ENCODE results near the gene PPP2R2B. TPM values are rescaled to one million over a fixed set of nuclear protein-coding genes. Genes with fewer than 3 reads are reported as not detected.

PPP2R2B gene
- total and polyA plus RNA-seq, 2 experiments from 2014 or later: 14.4 to 21.1 TPM

GRCh38 chr5:146623666-146624065 lies 254.9 kb downstream of the PPP2R2B start:
- Histone ChIP-seq H3K27me3 (no peaks in the 10 kb centered on the region), H3K4me1 (ENCODE audit: low read depth) (peaks cover 10% of the 10 kb centered on the region), H3K4me3 (no peak overlapping the region), H3K27ac (no peak overlapping the region), H3K36me3 (no peaks in the 10 kb centered on the region), H3K9me3 (ENCODE audit: low read depth) (no peaks in the 10 kb centered on the region)
- DNase-seq (ENCODE audit: low read depth in 1 of 2, low spot score in 1 of 2): no peak
- TF ChIP-seq CTCF (IDR thresholded peaks at IDR 0.05; ENCODE audit: low read depth, low read length): no peak

GRCh38 chr5:146623009-146623408 lies 255.5 kb downstream of the PPP2R2B start:
- Histone ChIP-seq H3K36me3 (no peaks in the 10 kb centered on the region), H3K27ac (no peak overlapping the region), H3K4me1 (ENCODE audit: low read depth) (peaks cover 10% of the 10 kb centered on the region), H3K27me3 (no peaks in the 10 kb centered on the region), H3K4me3 (no peak overlapping the region), H3K9me3 (ENCODE audit: low read depth) (no peaks in the 10 kb centered on the region)
- no peak for TF ChIP-seq CTCF (IDR thresholded peaks at IDR 0.05; ENCODE audit: low read depth, low read length)
- DNase-seq (ENCODE audit: low read depth in 1 of 2, low spot score in 1 of 2): no peak

- H3K36me3 ChIP-seq: no peaks in the 10 kb centered on the region
- no peak overlapping the region for H3K27ac ChIP-seq
- no peaks in the 10 kb centered on the region for H3K9me3 ChIP-seq (ENCODE audit: low read depth)
- no peak for DNase-seq (ENCODE audit: low read depth in 1 of 2, low spot score in 1 of 2)
- no peaks in the 10 kb centered on the region for H3K27me3 ChIP-seq
- TF ChIP-seq CTCF (IDR thresholded peaks at IDR 0.05; ENCODE audit: low read depth, low read length): peak; percentile 22
- H3K4me1 ChIP-seq (ENCODE audit: low read depth): peaks cover 10% of the 10 kb centered on the region
- H3K4me3 ChIP-seq: no peak overlapping the region
These were observed 256.2 kb downstream of the PPP2R2B start for GRCh38 chr5:146622391-146622790.

- TF ChIP-seq CTCF (IDR thresholded peaks at IDR 0.05; ENCODE audit: low read depth, low read length): no peak
- no peak overlapping the region for H3K27ac ChIP-seq
- DNase-seq (ENCODE audit: low read depth in 1 of 2, low spot score in 1 of 2): peak in 1 of 2 donors; percentile 70
These were observed 257.9 kb downstream of the PPP2R2B start for GRCh38 chr5:146620669-146621051.

GRCh38 chr5:146620031-146620668 lies 258.4 kb downstream of the PPP2R2B start:
- DNase-seq (ENCODE audit: low read depth in 1 of 2, low spot score in 1 of 2): no peak
- Histone ChIP-seq H3K36me3 (no peaks in the 10 kb centered on the region), H3K4me1 (ENCODE audit: low read depth) (peaks cover 10% of the 10 kb centered on the region), H3K4me3 (no peak overlapping the region), H3K27ac (no peak overlapping the region), H3K27me3 (no peaks in the 10 kb centered on the region), H3K9me3 (ENCODE audit: low read depth) (no peaks in the 10 kb centered on the region)
- no peak for TF ChIP-seq CTCF (IDR thresholded peaks at IDR 0.05; ENCODE audit: low read depth, low read length)

More at GRCh38 chr5:146620669-146621051, 257.9 kb downstream of the PPP2R2B start:
- Histone ChIP-seq H3K4me3 (no peak overlapping the region), H3K36me3 (no peaks in the 10 kb centered on the region), H3K9me3 (ENCODE audit: low read depth) (no peaks in the 10 kb centered on the region), H3K27me3 (no peaks in the 10 kb centered on the region), H3K4me1 (ENCODE audit: low read depth) (peaks cover 10% of the 10 kb centered on the region)

Data from cardiac muscle cell (in vitro differentiated cells and primary cell).